GM12878 (cell line): ENCODE results near the gene FCHSD2. TPM values are rescaled to one million over a fixed set of nuclear protein-coding genes. Genes with fewer than 3 reads are reported as not detected.

Experiments
- ATAC-seq: fragments of 200-7000 bp; cut with Tn5 transposase; 3 replicates; pipeline ENCODE4 v1.9.1; 2020; ENCODE audit warnings: mild to moderate bottlenecking, moderate library complexity
- BruUV-seq: library from RNA; stranded (reverse); fragments of 400-500 nt; replicated peaks from 2 replicates; lab custom pipeline; 2021; lab: Mats Ljungman, UMichigan
- CTCF ChIA-PET: fragments of 300-600 bp; sonication (Branson Sonifier 250); formaldehyde crosslinking; extraction: SDS; loops from one replicate; lab custom pipeline; 2021; ENCODE audit warnings: inconsistent platforms; lab: Yijun Ruan, JAX
- POLR2A ChIA-PET: fragments of 350-600 bp; formaldehyde crosslinking; extraction: SDS; loops from one replicate; lab custom pipeline; 2021; ENCODE audit warnings: inconsistent platforms; lab: Charles Lee
- RAD21 ChIA-PET: fragments of 300-600 bp; sonication (Branson Sonifier 250); formaldehyde crosslinking; loops from one replicate; lab custom pipeline; 2023; ENCODE audit warnings: antibody characterized with exemption; ENCODE audit not compliant: unreplicated experiment; lab: Charles Lee
- SMC1A ChIA-PET: fragments of 300-600 bp; sonication (Branson Sonifier 250); formaldehyde crosslinking; loops from one replicate; lab custom pipeline; 2023; ENCODE audit not compliant: unreplicated experiment, uncharacterized antibody; lab: Charles Lee
- DNase-seq: peaks from one replicate; pipeline ENCODE4 v3.0.0-alpha.2; 2011; ENCODE audit warnings: low read depth, low spot score
- FAIRE-seq: peaks from 3 replicates; lab custom pipeline; 2011; peaks lifted over from hg19 to GRCh38; lab: Jason Lieb, UNC
- H2AFZ ChIP-seq: 2 replicates; pipeline ENCODE4 v1.6.0; 2011; ENCODE audit warnings: low read depth, low read length, control low read depth; ENCODE audit not compliant: control insufficient read depth
- H3K27ac ChIP-seq: 2 replicates; pipeline ENCODE4 v1.5.1; 2011; ENCODE audit warnings: control low read depth; ENCODE audit not compliant: control insufficient read depth, insufficient read depth
- H3K27me3 ChIP-seq, 2 experiments: replicated peaks in 1 of 2; 2 replicates each; pipeline versions ENCODE4 v1.6.0 to v1.6.1; 2011; ENCODE audit warnings: low read length in 1 of 2; ENCODE audit not compliant: control insufficient read depth in 2 of 2, insufficient read depth in 2 of 2
- H3K36me3 ChIP-seq, 2 experiments: 2 replicates each; pipeline ENCODE4 v1.5.1; 2011; ENCODE audit warnings: low read length in 1 of 2; ENCODE audit not compliant: control insufficient read depth in 2 of 2, insufficient read depth in 2 of 2
- H3K4me1 ChIP-seq: 2 replicates; pipeline ENCODE4 v1.6.1; 2011; ENCODE audit warnings: mild to moderate bottlenecking, low read length, moderate library complexity, mixed read lengths; ENCODE audit not compliant: control insufficient read depth, insufficient read depth
- H3K4me2 ChIP-seq: 2 replicates; pipeline ENCODE4 v1.6.0; 2011; ENCODE audit warnings: control low read depth; ENCODE audit not compliant: control insufficient read depth, insufficient read depth
- H3K4me3 ChIP-seq: fragments of 200-600 bp; sonication (generic); 2 replicates; pipeline ENCODE4 v1.5.1; 2016
- H3K79me2 ChIP-seq: 2 replicates; pipeline ENCODE4 v1.6.0; 2011; ENCODE audit warnings: low read length; ENCODE audit not compliant: control insufficient read depth, insufficient read depth
- H3K9ac ChIP-seq: 2 replicates; pipeline ENCODE4 v1.8.0; 2011; ENCODE audit warnings: low read length, control low read depth, mixed read lengths; ENCODE audit not compliant: control insufficient read depth, insufficient read depth
- H3K9me3 ChIP-seq: replicated peaks from 3 replicates; pipeline ENCODE4 v1.5.1; 2011; ENCODE audit warnings: mild to moderate bottlenecking, low read length; ENCODE audit not compliant: control insufficient read depth, insufficient read depth
- H4K20me1 ChIP-seq: 2 replicates; pipeline ENCODE4 v1.6.0; 2011; ENCODE audit not compliant: control insufficient read depth, insufficient read depth
- CHD1 ChIP-seq: IDR thresholded peaks from 2 replicates; pipeline ENCODE4 v1.6.1; 2012; ENCODE audit warnings: low read depth, low read length, improper control_type of control experiment
- GATAD2B ChIP-seq: fragments of 450-650 bp; conservative IDR thresholded peaks from 2 replicates; pipeline ENCODE4 v1.6.1; 2017; ENCODE audit warnings: low read depth, mild to moderate bottlenecking, moderate library complexity
- IKZF1 ChIP-seq: fragments of 450-650 bp; conservative IDR thresholded peaks from 2 replicates; pipeline ENCODE4 v1.6.1; 2017; ENCODE audit warnings: antibody characterized with exemption, mild to moderate bottlenecking
- MYC ChIP-seq: IDR thresholded peaks from 2 replicates; pipeline ENCODE4 v1.6.1; 2011; ENCODE audit warnings: mild to moderate bottlenecking, low read length, moderate library complexity, inconsistent platforms; ENCODE audit not compliant: insufficient read depth, insufficient replicate concordance, insufficient read length, severe bottlenecking
- NFXL1 ChIP-seq: fragments of 450-650 bp; IDR thresholded peaks from 2 replicates; pipeline ENCODE4 v1.6.1; 2017; ENCODE audit warnings: antibody characterized with exemption, mild to moderate bottlenecking, borderline replicate concordance
- NRF1 ChIP-seq: conservative IDR thresholded peaks from 2 replicates; pipeline ENCODE4 v1.6.1; 2011; ENCODE audit warnings: mild to moderate bottlenecking, low read depth, low read length, improper control_type of control experiment
- WGBS: methylation state at CpG from one replicate; pipeline ENCODE4 v1.1.6; 2016; ENCODE audit warnings: low lambda C conversion rate; ENCODE audit not compliant: insufficient replicate concordance, insufficient coverage; ENCODE audit errors: missing lambda C conversion rate; 5-methylcytosine and 5-hydroxymethylcytosine counted together
- in situ Hi-C: fragments of 300-500 bp; cut with MboI; formaldehyde crosslinking; loops from 9 replicates; pipeline ENCODE4 v1.14.3; 2018; ENCODE audit warnings: mixed read lengths
- intact Hi-C: fragments of 100-400 bp; cut with micrococcal nuclease; formaldehyde crosslinking; loops from one replicate; pipeline ENCODE4 v1.14.2; 2022; ENCODE audit not compliant: unreplicated experiment
- polyA plus RNA-seq, 11 experiments: library from polyadenylated mRNA; depleted of rRNA in 4 of 11; unstranded in 6 of 11; stranded (reverse) in 5 of 11; fragments of >200 nt; fragmentation: Nextera tagmentation in 4 of 11; fragmentation: Illumina TruSeq in 1 of 11; extraction: Ambion mirVana in 4 of 11; extraction: Trizol in 1 of 11; gene quantifications; 1 replicate in 1 of 11; 2 replicates in 10 of 11; pipeline versions ENCODE4 v1.2.1 to v1.2.3, GENCODE V29; 2011 to 2016; ENCODE audit warnings: inconsistent platforms in 2 of 11, missing spikeins in 2 of 11, low read depth in 1 of 11
- total RNA-seq, 4 experiments: library from RNA; depleted of rRNA in 3 of 4; stranded (reverse); fragments of >200 nt in 3 of 4; fragmentation: Illumina TruSeq in 1 of 4; extraction: Trizol in 1 of 4; gene quantifications; 2 replicates each; pipeline versions ENCODE4 v1.2.1 to v1.2.3, GENCODE V29; 2013 to 2021
- TF ChIP-seq, protein P1 (sequence below): fragments of 150-350 bp; IDR thresholded peaks from 2 replicates; pipeline ENCODE4 v1.6.1; 2016; ENCODE audit warnings: low read depth, low read length
- TF ChIP-seq, protein P2 (sequence below): fragments of 450-650 bp; formaldehyde crosslinking; IDR thresholded peaks from 2 replicates; pipeline ENCODE4 v1.5.0; 2022; ENCODE audit warnings: mild to moderate bottlenecking, missing genetic modification characterization

Gene FCHSD2
- total and polyA plus RNA-seq, 10 of the 15 experiments (the other 5 are each of a cell fraction or from before 2014, with no cell fraction given): 13.2 to 89.8 (median 47.8) TPM

GRCh38 chr11:73185680-73186293 is 43.7 kb upstream of the FCHSD2 start:
- no peak overlapping the region for H3K4me3 ChIP-seq
- no peaks in the 10 kb centered on the region for H3K36me3 ChIP-seq
- H2AFZ ChIP-seq: no peak overlapping the region
- peaks cover 30% of the 10 kb centered on the region for H3K4me1 ChIP-seq
- DNase-seq (no peak), ATAC-seq (no peak), FAIRE-seq (no peak)
- POLR2A ChIA-PET: interaction anchor here (0.6 to 1.2 kb wide), 5 partner anchors 47 to 378 kb away, joined by 3 to 5 read pairs (median 3); no protein-coding TSS in a partner anchor
- no peak overlapping the region for H3K9ac ChIP-seq
- in situ Hi-C loops (loop anchor here (5.0 to 25.0 kb wide), 3 partner anchors 52 to 348 kb away; no protein-coding TSS in a partner anchor), intact Hi-C loops (loop anchor here (1.0 to 2.0 kb wide), 4 partner anchors 52 to 149 kb away; no protein-coding TSS in a partner anchor)
- WGBS: 49% methylated on average over 13 of the region's 13 CpGs
- SMC1A ChIA-PET: interaction anchor here (0.6 to 10.1 kb wide), 13 partner anchors 8 to 371 kb away, joined by 3 to 188 read pairs (median 3); partner anchors contain the start of gene ATG16L2
- no peaks in the 10 kb centered on the region for H3K9me3 ChIP-seq
- H3K4me2 ChIP-seq: no peak overlapping the region; the same call in 1 of the 2 replicates
- H3K27ac ChIP-seq: no peak overlapping the region
- CTCF ChIA-PET: interaction anchor here (0.7 to 7.8 kb wide), 27 partner anchors 8 to 474 kb away, joined by 3 to 160 read pairs (median 5); partner anchors contain the start of gene FCHSD2
- BruUV-seq: no TSS peak
- no peak for TF ChIP-seq MYC
- TF ChIP-seq, protein P1, sequence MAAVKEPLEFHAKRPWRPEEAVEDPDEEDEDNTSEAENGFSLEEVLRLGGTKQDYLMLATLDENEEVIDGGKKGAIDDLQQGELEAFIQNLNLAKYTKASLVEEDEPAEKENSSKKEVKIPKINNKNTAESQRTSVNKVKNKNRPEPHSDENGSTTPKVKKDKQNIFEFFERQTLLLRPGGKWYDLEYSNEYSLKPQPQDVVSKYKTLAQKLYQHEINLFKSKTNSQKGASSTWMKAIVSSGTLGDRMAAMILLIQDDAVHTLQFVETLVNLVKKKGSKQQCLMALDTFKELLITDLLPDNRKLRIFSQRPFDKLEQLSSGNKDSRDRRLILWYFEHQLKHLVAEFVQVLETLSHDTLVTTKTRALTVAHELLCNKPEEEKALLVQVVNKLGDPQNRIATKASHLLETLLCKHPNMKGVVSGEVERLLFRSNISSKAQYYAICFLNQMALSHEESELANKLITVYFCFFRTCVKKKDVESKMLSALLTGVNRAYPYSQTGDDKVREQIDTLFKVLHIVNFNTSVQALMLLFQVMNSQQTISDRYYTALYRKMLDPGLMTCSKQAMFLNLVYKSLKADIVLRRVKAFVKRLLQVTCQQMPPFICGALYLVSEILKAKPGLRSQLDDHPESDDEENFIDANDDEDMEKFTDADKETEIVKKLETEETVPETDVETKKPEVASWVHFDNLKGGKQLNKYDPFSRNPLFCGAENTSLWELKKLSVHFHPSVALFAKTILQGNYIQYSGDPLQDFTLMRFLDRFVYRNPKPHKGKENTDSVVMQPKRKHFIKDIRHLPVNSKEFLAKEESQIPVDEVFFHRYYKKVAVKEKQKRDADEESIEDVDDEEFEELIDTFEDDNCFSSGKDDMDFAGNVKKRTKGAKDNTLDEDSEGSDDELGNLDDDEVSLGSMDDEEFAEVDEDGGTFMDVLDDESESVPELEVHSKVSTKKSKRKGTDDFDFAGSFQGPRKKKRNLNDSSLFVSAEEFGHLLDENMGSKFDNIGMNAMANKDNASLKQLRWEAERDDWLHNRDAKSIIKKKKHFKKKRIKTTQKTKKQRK: no peak
- no peak for TF ChIP-seq NFXL1
- TF ChIP-seq IKZF1: no peak
- TF ChIP-seq, protein P2, sequence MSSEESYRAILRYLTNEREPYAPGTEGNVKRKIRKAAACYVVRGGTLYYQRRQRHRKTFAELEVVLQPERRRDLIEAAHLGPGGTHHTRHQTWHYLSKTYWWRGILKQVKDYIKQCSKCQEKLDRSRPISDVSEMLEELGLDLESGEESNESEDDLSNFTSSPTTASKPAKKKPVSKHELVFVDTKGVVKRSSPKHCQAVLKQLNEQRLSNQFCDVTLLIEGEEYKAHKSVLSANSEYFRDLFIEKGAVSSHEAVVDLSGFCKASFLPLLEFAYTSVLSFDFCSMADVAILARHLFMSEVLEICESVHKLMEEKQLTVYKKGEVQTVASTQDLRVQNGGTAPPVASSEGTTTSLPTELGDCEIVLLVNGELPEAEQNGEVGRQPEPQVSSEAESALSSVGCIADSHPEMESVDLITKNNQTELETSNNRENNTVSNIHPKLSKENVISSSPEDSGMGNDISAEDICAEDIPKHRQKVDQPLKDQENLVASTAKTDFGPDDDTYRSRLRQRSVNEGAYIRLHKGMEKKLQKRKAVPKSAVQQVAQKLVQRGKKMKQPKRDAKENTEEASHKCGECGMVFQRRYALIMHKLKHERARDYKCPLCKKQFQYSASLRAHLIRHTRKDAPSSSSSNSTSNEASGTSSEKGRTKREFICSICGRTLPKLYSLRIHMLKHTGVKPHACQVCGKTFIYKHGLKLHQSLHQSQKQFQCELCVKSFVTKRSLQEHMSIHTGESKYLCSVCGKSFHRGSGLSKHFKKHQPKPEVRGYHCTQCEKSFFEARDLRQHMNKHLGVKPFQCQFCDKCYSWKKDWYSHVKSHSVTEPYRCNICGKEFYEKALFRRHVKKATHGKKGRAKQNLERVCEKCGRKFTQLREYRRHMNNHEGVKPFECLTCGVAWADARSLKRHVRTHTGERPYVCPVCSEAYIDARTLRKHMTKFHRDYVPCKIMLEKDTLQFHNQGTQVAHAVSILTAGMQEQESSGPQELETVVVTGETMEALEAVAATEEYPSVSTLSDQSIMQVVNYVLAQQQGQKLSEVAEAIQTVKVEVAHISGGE (CRISPR knock-in tag): no peak
- TF ChIP-seq CHD1: no peak
- no peak for TF ChIP-seq GATAD2B
- no peak for TF ChIP-seq NRF1
- RAD21 ChIA-PET: interaction anchor here (0.7 to 6.1 kb wide), 17 partner anchors 9 to 393 kb away, joined by 3 to 115 read pairs (median 4); no protein-coding TSS in a partner anchor
- H4K20me1 ChIP-seq: no peaks in the 10 kb centered on the region
- no peaks in the 10 kb centered on the region for H3K79me2 ChIP-seq
- H3K27me3 ChIP-seq: no peaks in the 10 kb centered on the region
